Nucleus accumbens (tissue), 56 donors: ENCODE results near the gene C2CD4D.
"Not testable (repeated sequence)": the region's sequence is repeated elsewhere in the genome, so short reads cannot be mapped to it uniquely, and the experiment has no call there.

Experiments
- DNase-seq, 56 donors: peaks; one replicate each; lab custom pipeline; 2025; lab: John Stamatoyannopoulos, UW

Gene C2CD4D

GRCh38 chr1:151859891-151860293, 20.3 kb upstream of the C2CD4D start:
- DNase-seq: no peak

GRCh38 chr1:151858886-151859665, 19.5 kb upstream of the C2CD4D start:
- no peak for DNase-seq

GRCh38 chr1:151858030-151858746, 18.6 kb upstream of the C2CD4D start:
- no peak for DNase-seq

- DNase-seq: no peak
Observed at GRCh38 chr1:151855933-151856332, 16.3 kb upstream of the C2CD4D start.

- not testable (repeated sequence) for DNase-seq
Observed at GRCh38 chr1:151855516-151855915, 15.9 kb upstream of the C2CD4D start.

- DNase-seq: no peak
Observed at GRCh38 chr1:151854658-151855057, 15.0 kb upstream of the C2CD4D start.

- no peak for DNase-seq
Observed at GRCh38 chr1:151853411-151853943, 13.9 kb upstream of the C2CD4D start, which contains the start of gene THEM5. THEM5 (minus strand) TSS chr1:151853712; CDS start chr1:151853565, 147 bp downstream.

GRCh38 chr1:151852733-151853132, 13.1 kb upstream of the C2CD4D start:
- no peak for DNase-seq

- no peak for DNase-seq
Observed at GRCh38 chr1:151851886-151852285, 12.3 kb upstream of the C2CD4D start.

GRCh38 chr1:151849871-151850270, 10.3 kb upstream of the C2CD4D start:
- DNase-seq: no peak

GRCh38 chr1:151849126-151849525, 9.5 kb upstream of the C2CD4D start:
- DNase-seq: no peak

GRCh38 chr1:151847867-151848596, 8.4 kb upstream of the C2CD4D start:
- no peak for DNase-seq

- DNase-seq: no peak
Observed at GRCh38 chr1:151846686-151847237, 7.1 kb upstream of the C2CD4D start.

- DNase-seq: no peak
Observed at GRCh38 chr1:151846062-151846568, 6.5 kb upstream of the C2CD4D start.

GRCh38 chr1:151843398-151843797, 3.8 kb upstream of the C2CD4D start:
- DNase-seq: no peak

- DNase-seq: peak in 8 of 56 donors; percentile 4 to 60 (median 11)
Observed at GRCh38 chr1:151841141-151841540, 1.5 kb upstream of the C2CD4D start.

GRCh38 chr1:151840421-151840820, 801 bp upstream of the C2CD4D start:
- DNase-seq: no peak

GRCh38 chr1:151839082-151839412, 573 bp downstream of the C2CD4D start:
- peak in 4 of 56 donors; percentile 8 to 40 (median 26) for DNase-seq

- DNase-seq: peak in 1 of 56 donors; percentile 46
Observed at GRCh38 chr1:151838222-151839081, 1.2 kb downstream of the C2CD4D start.

- DNase-seq: no peak
Observed at GRCh38 chr1:151837884-151838221, 1.8 kb downstream of the C2CD4D start.
